Measurements from ENCODE around the gene OR3A2. TPM values are rescaled to one million over a fixed set of nuclear protein-coding genes. Genes with fewer than 3 reads are reported as not detected.
"Not testable (repeated sequence)": the region's sequence is repeated elsewhere in the genome, so short reads cannot be mapped to it uniquely, and the experiment has no call there.

OR3A2 gene
- not detected in 2 replicates for total RNA-seq
- long read RNA-seq: 0 reads

DNA sequence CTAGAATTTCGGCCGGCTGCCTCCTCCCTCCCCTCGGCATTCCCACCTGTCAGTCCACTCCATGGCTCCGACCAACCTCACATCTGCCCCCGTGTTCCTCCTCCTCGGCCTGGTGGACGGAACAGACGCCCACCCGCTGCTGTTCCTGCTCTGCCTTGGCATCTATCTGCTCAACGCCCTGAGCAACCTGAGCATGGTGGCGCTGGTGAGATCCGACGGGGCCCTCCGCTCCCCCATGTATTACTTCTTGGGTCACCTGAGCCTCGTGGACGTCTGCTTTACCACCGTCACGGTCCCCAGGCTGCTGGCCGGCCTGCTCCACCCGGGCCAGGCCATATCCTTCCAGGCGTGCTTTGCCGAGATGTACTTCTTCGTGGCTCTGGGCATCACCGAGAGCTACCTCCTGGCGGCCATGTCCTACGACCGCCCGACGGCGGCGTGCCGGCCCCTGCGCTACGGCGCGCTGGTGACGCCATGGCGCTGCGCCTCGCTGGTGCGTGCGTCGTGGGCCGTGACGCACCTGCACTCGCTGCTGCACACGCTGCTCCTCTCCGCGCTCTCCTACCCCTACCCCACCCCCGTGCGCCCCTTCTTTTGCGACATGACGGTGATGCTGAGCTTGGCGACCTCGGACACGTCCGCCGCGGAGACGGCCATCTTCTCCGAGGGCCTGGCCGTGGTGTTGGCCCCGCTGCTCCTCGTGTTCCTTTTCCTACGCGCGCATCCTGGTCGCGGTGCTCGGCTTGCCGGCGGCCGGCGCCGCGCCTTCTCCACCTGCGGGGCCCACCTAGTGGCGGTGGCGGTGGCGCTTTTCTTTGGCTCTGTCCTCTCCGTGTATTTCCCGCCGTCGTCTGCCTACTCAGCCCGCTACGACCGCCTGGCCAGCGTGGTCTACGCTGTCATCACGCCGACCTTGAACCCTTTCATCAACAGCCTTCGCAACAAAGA, at the start of gene OR3A2:
Gene OR3A2 (minus strand): TSS at position 440 of the 948 bp plus-strand sequence.
- no peaks in the 10 kb centered on the region for H3K4me1 Mint-ChIP-seq
- no peak within 1 kb of the TSS for H3K27ac Mint-ChIP-seq (ENCODE audit: unreplicated experiment)
- no peaks in the 10 kb centered on the region for H3K36me3 Mint-ChIP-seq (ENCODE audit: low read depth)
- no peak within 1 kb of the TSS for H3K4me3 Mint-ChIP-seq
- DNase-seq (ENCODE audit: low read depth, low spot score): no peak
- TF ChIP-seq, protein P1, sequence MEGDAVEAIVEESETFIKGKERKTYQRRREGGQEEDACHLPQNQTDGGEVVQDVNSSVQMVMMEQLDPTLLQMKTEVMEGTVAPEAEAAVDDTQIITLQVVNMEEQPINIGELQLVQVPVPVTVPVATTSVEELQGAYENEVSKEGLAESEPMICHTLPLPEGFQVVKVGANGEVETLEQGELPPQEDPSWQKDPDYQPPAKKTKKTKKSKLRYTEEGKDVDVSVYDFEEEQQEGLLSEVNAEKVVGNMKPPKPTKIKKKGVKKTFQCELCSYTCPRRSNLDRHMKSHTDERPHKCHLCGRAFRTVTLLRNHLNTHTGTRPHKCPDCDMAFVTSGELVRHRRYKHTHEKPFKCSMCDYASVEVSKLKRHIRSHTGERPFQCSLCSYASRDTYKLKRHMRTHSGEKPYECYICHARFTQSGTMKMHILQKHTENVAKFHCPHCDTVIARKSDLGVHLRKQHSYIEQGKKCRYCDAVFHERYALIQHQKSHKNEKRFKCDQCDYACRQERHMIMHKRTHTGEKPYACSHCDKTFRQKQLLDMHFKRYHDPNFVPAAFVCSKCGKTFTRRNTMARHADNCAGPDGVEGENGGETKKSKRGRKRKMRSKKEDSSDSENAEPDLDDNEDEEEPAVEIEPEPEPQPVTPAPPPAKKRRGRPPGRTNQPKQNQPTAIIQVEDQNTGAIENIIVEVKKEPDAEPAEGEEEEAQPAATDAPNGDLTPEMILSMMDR (conservative IDR thresholded peaks at IDR 0.05): no peak
- H3K27me3 Mint-ChIP-seq (ENCODE audit: low read depth): peaks cover 36% of the 10 kb centered on the region
- peaks cover 4% of the 10 kb centered on the region for H3K9me3 Mint-ChIP-seq

DNA sequence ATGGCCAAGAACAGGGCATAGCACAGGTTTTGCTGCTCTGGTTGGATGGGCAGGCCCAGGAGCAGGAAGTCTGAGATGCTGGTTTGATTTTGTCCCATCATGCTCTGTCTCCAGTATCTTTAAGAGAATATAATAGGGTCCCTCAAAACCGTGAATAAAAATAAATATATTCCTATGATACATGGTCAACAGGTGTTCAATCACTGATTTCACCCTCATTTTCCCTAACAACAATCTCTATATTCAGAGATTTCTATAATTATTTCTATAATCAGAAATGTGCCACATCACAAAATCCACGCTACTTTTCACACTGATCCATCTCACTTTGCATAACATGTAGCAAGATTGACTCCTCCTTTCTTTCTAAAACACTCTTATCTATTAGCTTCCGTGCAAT, 47.6 kb upstream of the OR3A2 start, which contains the start of gene OR1E2:
Gene OR1E2 (minus strand): TSS at position 101 of the 400 bp plus-strand sequence. CDS start 0 bp downstream, at position 101.
- Mint-ChIP-seq H3K4me1 (no peaks in the 10 kb centered on the region), H3K36me3 (ENCODE audit: low read depth) (no peaks in the 10 kb centered on the region), H3K27ac (ENCODE audit: unreplicated experiment) (no peak within 1 kb of the TSS), H3K9me3 (peaks cover 15% of the 10 kb centered on the region), H3K4me3 (no peak within 1 kb of the TSS), H3K27me3 (ENCODE audit: low read depth) (peaks cover 31% of the 10 kb centered on the region)
- DNase-seq (ENCODE audit: low read depth, low spot score): no peak
- TF ChIP-seq, protein P1 (conservative IDR thresholded peaks at IDR 0.05): no peak

DNA sequence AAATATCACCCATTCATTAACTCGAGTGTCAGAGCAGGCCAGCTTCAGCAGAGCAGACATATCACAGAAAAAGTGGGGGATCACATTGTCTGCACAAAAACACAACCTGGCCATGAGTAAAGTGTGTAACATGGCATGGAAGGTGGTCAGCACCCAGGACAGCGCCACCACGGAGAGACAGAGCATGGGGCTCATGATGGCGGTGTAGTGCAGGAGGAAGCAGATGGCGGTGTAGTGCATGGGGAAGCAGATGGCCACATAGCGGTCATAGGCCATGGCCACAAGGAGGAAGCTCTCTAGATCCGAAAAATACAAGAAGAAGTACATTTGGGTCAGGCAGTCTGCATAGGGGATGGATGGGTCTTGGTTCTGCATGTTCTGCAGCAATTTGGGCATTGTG, 47.1 kb upstream of the OR3A2 start:
- not testable (repeated sequence) for H3K36me3 Mint-ChIP-seq (ENCODE audit: low read depth); H3K4me3 Mint-ChIP-seq; H3K27ac Mint-ChIP-seq (ENCODE audit: unreplicated experiment); H3K4me1 Mint-ChIP-seq
- Mint-ChIP-seq H3K9me3 (peaks cover 17% of the 10 kb centered on the region), H3K27me3 (ENCODE audit: low read depth) (peaks cover 33% of the 10 kb centered on the region)
- peak; percentile 6 for DNase-seq (ENCODE audit: low read depth, low spot score)

DNA sequence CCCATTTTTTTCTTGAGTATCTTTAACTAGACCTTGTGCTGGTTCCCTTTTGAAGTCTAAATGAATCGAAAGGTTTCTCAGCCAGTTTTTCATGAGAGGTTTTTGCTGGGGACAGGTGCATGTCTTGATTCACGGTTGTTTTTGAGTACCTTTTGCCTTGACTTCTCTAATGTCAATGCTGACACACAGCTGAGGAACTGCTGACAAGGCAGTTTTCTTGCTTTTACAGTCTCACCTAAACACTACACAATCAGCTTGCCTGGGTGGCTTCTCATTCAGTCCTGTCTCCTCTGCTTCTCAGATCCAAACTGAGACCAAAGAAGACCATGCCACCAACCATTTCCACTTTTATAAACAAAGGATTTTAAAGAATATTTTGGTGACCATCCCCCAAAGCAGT, 32.1 kb upstream of the OR3A2 start:
- H3K9me3 Mint-ChIP-seq: peaks cover 4% of the 10 kb centered on the region
- no peak overlapping the region for H3K27ac Mint-ChIP-seq (ENCODE audit: unreplicated experiment)
- peaks cover 50% of the 10 kb centered on the region for H3K27me3 Mint-ChIP-seq (ENCODE audit: low read depth)
- H3K4me3 Mint-ChIP-seq: no peak overlapping the region
- no peak for DNase-seq (ENCODE audit: low read depth, low spot score)
- H3K4me1 Mint-ChIP-seq: no peaks in the 10 kb centered on the region
- TF ChIP-seq, protein P1 (conservative IDR thresholded peaks at IDR 0.05): no peak
- H3K36me3 Mint-ChIP-seq (ENCODE audit: low read depth): no peaks in the 10 kb centered on the region

DNA sequence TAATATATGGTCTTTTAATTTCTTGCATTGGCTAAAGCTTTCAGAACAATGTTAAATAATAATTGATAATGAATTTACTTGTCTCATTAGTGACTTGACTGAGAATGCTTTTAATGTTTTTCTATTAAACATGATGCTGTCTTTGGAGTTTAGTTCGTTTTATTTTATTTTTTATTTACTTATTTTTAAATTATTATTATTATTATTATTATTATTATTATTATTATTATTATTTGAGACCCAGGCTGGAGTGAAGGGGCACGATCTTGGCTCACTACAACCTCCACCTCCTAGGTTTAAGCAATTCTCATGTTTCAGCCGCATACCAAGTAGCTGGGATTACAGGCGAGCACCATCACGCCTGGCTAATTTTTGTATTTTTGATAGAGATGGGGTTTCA, 29.5 kb upstream of the OR3A2 start:
- DNase-seq (ENCODE audit: low read depth, low spot score): no peak
- no peak overlapping the region for H3K27ac Mint-ChIP-seq (ENCODE audit: unreplicated experiment)
- H3K4me3 Mint-ChIP-seq: no peak overlapping the region
- no peaks in the 10 kb centered on the region for H3K4me1 Mint-ChIP-seq
- H3K9me3 Mint-ChIP-seq: peaks cover 8% of the 10 kb centered on the region
- TF ChIP-seq, protein P1 (conservative IDR thresholded peaks at IDR 0.05): no peak
- peaks cover 49% of the 10 kb centered on the region for H3K27me3 Mint-ChIP-seq (ENCODE audit: low read depth)
- peaks cover 3% of the 10 kb centered on the region for H3K36me3 Mint-ChIP-seq (ENCODE audit: low read depth)

DNA sequence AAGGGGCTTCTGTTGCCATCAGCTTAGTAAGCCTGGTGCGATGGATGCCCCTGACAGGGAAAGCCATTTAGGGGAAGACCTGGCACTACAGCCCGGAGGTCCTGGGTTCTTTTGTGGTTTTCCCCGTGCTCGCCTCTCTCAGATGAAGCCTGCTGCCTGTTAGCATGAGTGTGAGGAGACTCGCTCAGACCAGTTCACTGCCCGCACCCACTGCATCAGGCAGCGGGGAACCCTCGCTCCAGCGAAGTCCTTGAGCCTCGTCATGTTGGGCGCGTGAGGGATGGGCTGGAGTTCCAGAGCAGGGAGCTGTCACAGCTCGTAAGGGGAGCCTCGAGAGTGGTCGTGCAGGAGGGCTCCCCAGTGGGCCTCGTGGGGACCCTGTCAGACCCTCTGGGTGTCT, 26.1 kb upstream of the OR3A2 start:
- Mint-ChIP-seq H3K9me3 (peaks cover 11% of the 10 kb centered on the region), H3K27me3 (ENCODE audit: low read depth) (peaks cover 33% of the 10 kb centered on the region)
- H3K36me3 Mint-ChIP-seq (ENCODE audit: low read depth); H3K27ac Mint-ChIP-seq (ENCODE audit: unreplicated experiment); H3K4me1 Mint-ChIP-seq; H3K4me3 Mint-ChIP-seq; DNase-seq (ENCODE audit: low read depth, low spot score): not testable (repeated sequence)
